ENCODE measurements around the gene NLRP9. TPM values are rescaled to one million over a fixed set of nuclear protein-coding genes. Genes with fewer than 3 reads are reported as not detected.

Gene NLRP9
- total and polyA plus RNA-seq, 3 donors from 2014 or later = 0.11 to 0.68 (median 0.39) TPM

- no peak for DNase-seq
These were observed 33.5 kb downstream of the NLRP9 start for GRCh38 chr19:55704494-55705245.

DNA sequence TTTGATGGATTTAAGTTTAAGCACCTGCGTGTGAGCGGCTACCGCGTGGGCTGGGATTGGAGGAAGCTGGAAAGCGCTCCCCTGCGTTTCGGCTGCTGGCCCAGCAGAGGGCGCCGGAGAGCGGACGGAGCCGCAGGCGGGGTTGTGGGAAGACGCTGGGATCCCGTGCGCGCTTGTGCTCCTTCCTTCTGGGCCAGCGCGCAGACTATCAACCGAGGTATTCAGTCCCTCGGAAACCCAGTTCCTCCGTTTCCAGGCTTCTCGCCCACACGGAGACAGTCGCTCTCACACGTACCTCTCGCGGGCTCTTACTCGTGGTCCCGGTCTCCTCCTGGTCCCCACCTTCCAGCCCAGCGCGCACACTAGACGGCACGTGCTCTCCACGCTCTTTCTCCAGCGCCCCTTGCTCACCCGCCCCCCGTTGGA, 34.4 kb downstream of the NLRP9 start:
- Histone ChIP-seq H3K4me3 (no peak overlapping the region), H3K27me3 (no peaks in the 10 kb centered on the region), H3K4me1 (peaks cover 32% of the 10 kb centered on the region), H3K36me3 (ENCODE audit: low read depth, missing control alignments) (no peaks in the 10 kb centered on the region), H3K9me3 (no peaks in the 10 kb centered on the region), H3K27ac (peak overlapping the region; percentile 58 to 59)
- TF ChIP-seq, protein P1, sequence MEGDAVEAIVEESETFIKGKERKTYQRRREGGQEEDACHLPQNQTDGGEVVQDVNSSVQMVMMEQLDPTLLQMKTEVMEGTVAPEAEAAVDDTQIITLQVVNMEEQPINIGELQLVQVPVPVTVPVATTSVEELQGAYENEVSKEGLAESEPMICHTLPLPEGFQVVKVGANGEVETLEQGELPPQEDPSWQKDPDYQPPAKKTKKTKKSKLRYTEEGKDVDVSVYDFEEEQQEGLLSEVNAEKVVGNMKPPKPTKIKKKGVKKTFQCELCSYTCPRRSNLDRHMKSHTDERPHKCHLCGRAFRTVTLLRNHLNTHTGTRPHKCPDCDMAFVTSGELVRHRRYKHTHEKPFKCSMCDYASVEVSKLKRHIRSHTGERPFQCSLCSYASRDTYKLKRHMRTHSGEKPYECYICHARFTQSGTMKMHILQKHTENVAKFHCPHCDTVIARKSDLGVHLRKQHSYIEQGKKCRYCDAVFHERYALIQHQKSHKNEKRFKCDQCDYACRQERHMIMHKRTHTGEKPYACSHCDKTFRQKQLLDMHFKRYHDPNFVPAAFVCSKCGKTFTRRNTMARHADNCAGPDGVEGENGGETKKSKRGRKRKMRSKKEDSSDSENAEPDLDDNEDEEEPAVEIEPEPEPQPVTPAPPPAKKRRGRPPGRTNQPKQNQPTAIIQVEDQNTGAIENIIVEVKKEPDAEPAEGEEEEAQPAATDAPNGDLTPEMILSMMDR (IDR thresholded peaks at IDR 0.05) = peak; percentile 30 to 89 (median 75)
- TF ChIP-seq POLR2A (IDR thresholded peaks at IDR 0.05) = no peak
- WGBS, 2 donors = 31 to 37% methylated on average over 28 to 38 of the region's 38 CpGs
- DNase-seq = peak; percentile 84
- intact Hi-C loops (cut with DNase I; ENCODE audit: low total_unique reads) = no loop called here

More at GRCh38 chr19:55704494-55705245, 33.5 kb downstream of the NLRP9 start:
- WGBS, 2 donors = 62 to 71% methylated on average over 8 to 15 of the region's 15 CpGs
- H3K4me1 ChIP-seq = peaks cover 28% of the 10 kb centered on the region
- TF ChIP-seq, protein P1 (IDR thresholded peaks at IDR 0.05) = no peak
- no peak for TF ChIP-seq POLR2A (IDR thresholded peaks at IDR 0.05)
- H3K27me3 ChIP-seq = no peaks in the 10 kb centered on the region
- H3K9me3 ChIP-seq = no peaks in the 10 kb centered on the region
- no peak overlapping the region for H3K4me3 ChIP-seq
- H3K36me3 ChIP-seq (ENCODE audit: low read depth, missing control alignments) = no peaks in the 10 kb centered on the region
- no peak overlapping the region for H3K27ac ChIP-seq
- intact Hi-C loops (cut with DNase I; ENCODE audit: low total_unique reads) = no loop called here

DNA sequence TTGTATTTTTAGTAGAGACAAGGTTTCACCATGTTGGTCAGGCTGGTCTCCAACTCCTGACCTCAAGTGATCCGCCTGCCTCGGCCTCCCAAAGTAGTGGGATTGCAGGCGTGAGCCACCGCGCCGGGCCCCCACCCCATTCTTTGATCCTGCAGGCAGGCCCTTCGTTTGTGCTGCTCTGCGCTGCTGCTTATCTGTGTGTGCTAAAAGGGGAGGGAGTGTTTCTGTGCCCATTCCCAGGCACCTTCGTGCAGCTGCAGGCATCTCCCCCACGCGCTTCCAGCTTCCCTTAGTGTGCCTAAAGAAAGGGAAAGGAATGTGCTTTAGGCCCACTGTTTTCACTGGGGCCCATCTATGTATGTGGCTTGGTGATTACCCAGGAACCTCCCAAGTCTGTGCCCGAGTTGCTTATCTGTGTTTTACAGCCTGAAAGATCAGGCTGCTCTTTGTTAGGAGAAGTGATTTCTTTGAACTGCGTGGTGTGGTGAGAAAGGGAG, 36.0 kb downstream of the NLRP9 start:
- Histone ChIP-seq H3K9me3 (no peaks in the 10 kb centered on the region), H3K4me1 (peaks cover 32% of the 10 kb centered on the region), H3K4me3 (no peak overlapping the region), H3K27me3 (no peaks in the 10 kb centered on the region), H3K27ac (no peak overlapping the region), H3K36me3 (ENCODE audit: low read depth, missing control alignments) (no peaks in the 10 kb centered on the region)
- 34 to 57% methylated on average over 4 to 13 of the region's 13 CpGs for WGBS, 2 donors
- intact Hi-C loops (cut with DNase I; ENCODE audit: low total_unique reads) = no loop called here
- DNase-seq = peak; percentile 85
- TF ChIP-seq POLR2A (IDR thresholded peaks at IDR 0.05) = no peak
- TF ChIP-seq, protein P1 (IDR thresholded peaks at IDR 0.05) = no peak

DNA sequence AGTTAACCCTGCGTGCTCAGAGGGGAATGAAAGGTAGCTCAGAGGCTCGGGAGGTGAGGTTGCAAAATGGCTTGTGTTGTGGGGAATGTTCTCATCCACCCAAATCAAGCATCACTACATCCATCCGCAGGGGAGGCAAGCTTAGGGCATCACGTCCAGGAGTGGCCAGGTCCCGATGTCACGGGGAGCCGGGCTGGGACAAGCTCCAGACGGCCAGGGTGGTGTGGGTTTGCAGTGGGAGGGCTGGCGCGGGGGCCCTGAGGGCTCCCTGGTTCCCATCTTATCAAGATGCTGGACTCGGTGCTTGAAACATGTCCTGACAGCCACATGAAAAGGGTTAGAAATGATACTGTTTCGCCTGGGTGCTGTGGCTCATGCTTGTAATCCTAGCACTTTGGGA, 37.4 kb downstream of the NLRP9 start:
- peak; percentile 46 for DNase-seq
- TF ChIP-seq POLR2A (IDR thresholded peaks at IDR 0.05) = no peak
- TF ChIP-seq, protein P1 (IDR thresholded peaks at IDR 0.05) = no peak
- H3K4me1 ChIP-seq = peaks cover 32% of the 10 kb centered on the region
- H3K27me3 ChIP-seq = no peaks in the 10 kb centered on the region
- intact Hi-C loops (cut with DNase I; ENCODE audit: low total_unique reads) = no loop called here
- WGBS, 2 donors = 56 to 73% methylated on average over 8 to 12 of the region's 12 CpGs
- H3K4me3 ChIP-seq = no peak overlapping the region
- H3K9me3 ChIP-seq = no peaks in the 10 kb centered on the region
- H3K27ac ChIP-seq = no peak overlapping the region
- H3K36me3 ChIP-seq (ENCODE audit: low read depth, missing control alignments) = no peaks in the 10 kb centered on the region

Measured in testis (tissue), 3 donors.